ENCODE results near the gene LGI2.

GRCh38 chr4:24966076-24966475 is 64.7 kb downstream of the LGI2 start:
- TF ChIP-seq TSHZ1 (CRISPR knock-in tag; IDR thresholded peaks at IDR 0.05) (no peak), RAD21 (CRISPR knock-in tag; conservative IDR thresholded peaks at IDR 0.05 in 1 of 2, IDR thresholded peaks at IDR 0.05 in 1 of 2) (no peak), ZNF274 (IDR thresholded peaks at IDR 0.05; ENCODE audit: borderline replicate concordance, low read depth, low read length) (no peak), EP300 (IDR thresholded peaks at IDR 0.05; ENCODE audit: low read length) (no peak), ZBTB7A (IDR thresholded peaks at IDR 0.05; ENCODE audit: borderline replicate concordance, control insufficient read depth, low read depth, low read length) (no peak), ATF2 (CRISPR knock-in tag; IDR thresholded peaks at IDR 0.05) (no peak), ESRRA (IDR thresholded peaks at IDR 0.05; ENCODE audit: borderline replicate concordance, low read depth) (no peak), SP2 (IDR thresholded peaks at IDR 0.05; ENCODE audit: extremely low read depth, low read depth, low read length, poor library complexity, severe bottlenecking) (no peak), SMARCE1 (IDR thresholded peaks at IDR 0.05) (no peak), SIRT6 (IDR thresholded peaks at IDR 0.05; ENCODE audit: low read depth, low read length) (no peak), ZNF324 (CRISPR knock-in tag; IDR thresholded peaks at IDR 0.05) (no peak), MLX (CRISPR knock-in tag; conservative IDR thresholded peaks at IDR 0.05) (no peak), POLR2AphosphoS5 (IDR thresholded peaks at IDR 0.05; ENCODE audit: control insufficient read depth, insufficient read depth, low read depth, low read length) (no peak), HNRNPUL1 (IDR thresholded peaks at IDR 0.05; ENCODE audit: low read length) (no peak)
